Activated B cell treated with CpG ODN at 0.5 μM for 24 hours (primary cell): Measurements from ENCODE around the gene C6orf52. TPM values are rescaled to one million over a fixed set of nuclear protein-coding genes. Genes with fewer than 3 reads are reported as not detected.
A peak's percentile ranks its signal among the peaks of the same experiment; 100 is the strongest.

Experiments used
- ATAC-seq: fragments of 200-7000 bp; cut with Tn5 transposase; one replicate; pipeline ENCODE4 v1.10.0; 2021; ENCODE audit warnings: low read depth, mild to moderate bottlenecking, moderate library complexity
- CTCF ChIA-PET: fragments of 350-600 bp; sonication (Branson Sonifier 250); formaldehyde crosslinking; loops from one replicate; lab custom pipeline; 2021; ENCODE audit warnings: antibody characterized with exemption; lab: Charles Lee
- POLR2A ChIA-PET: fragments of 350-600 bp; sonication (Branson Sonifier 250); formaldehyde crosslinking; loops from one replicate; lab custom pipeline; 2021; ENCODE audit warnings: antibody characterized with exemption; lab: Charles Lee
- DNase-seq: peaks from one replicate; pipeline ENCODE4 v3.0.0; 2022
- H3K27ac Mint-ChIP-seq: one replicate; pipeline ENCODE4 v1.8.0; 2020; ENCODE audit warnings: mixed read lengths
- H3K27me3 Mint-ChIP-seq: one replicate; pipeline ENCODE4 v1.8.0; 2021; ENCODE audit warnings: mixed read lengths
- H3K36me3 Mint-ChIP-seq: one replicate; pipeline ENCODE4 v1.8.0; 2021; ENCODE audit warnings: low read depth, mixed read lengths
- H3K4me1 Mint-ChIP-seq: one replicate; pipeline ENCODE4 v1.8.0; 2021; ENCODE audit warnings: mixed read lengths
- H3K4me3 Mint-ChIP-seq: one replicate; pipeline ENCODE4 v1.8.0; 2020; ENCODE audit warnings: mild to moderate bottlenecking, mixed read lengths
- H3K9me3 Mint-ChIP-seq: one replicate; pipeline ENCODE4 v1.8.0; 2020; ENCODE audit warnings: mixed read lengths
- intact Hi-C: fragments of 100-400 bp; cut with micrococcal nuclease; formaldehyde crosslinking; loops from one replicate; pipeline ENCODE4 v1.15.1; 2024
- total RNA-seq: library from RNA; stranded (reverse); gene quantifications from 2 replicates; pipeline ENCODE4 v1.2.3, GENCODE V29; 2022
- TF ChIP-seq, protein P1 (sequence below): fragments of 200-600 bp; IDR thresholded peaks from one replicate; pipeline ENCODE4 v1.8.0; 2022; ENCODE audit warnings: antibody characterized with exemption, mild to moderate bottlenecking

C6orf52 gene
- total RNA-seq, 1 donor from 2014 or later: 1.0 TPM

DNA sequence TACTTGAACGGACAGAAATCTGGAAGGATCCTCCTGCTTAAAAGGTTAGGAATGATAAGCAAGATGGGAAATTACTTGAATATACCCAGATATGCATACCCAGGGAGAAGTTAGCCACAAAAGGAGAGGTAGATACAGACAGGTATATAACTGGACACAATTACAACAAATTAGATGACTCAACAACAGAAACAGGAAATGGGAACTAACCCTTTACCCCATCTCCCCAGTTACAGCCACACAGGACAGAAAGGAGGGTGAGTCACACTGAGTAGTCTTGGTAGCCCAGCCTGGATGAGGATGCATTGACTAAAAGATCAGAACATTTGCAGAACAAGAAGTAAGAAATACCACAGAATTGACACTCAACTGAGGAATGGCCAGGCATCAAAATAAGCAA is 61.2 kb downstream of the C6orf52 start:
- intact Hi-C loops: no loop called here
- Mint-ChIP-seq H3K4me1 (peaks cover 13% of the 10 kb centered on the region), H3K4me3 (no peak overlapping the region), H3K27me3 (no peaks in the 10 kb centered on the region), H3K36me3 (peaks cover 6% of the 10 kb centered on the region), H3K27ac (no peak overlapping the region), H3K9me3 (no peaks in the 10 kb centered on the region)
- no peak for DNase-seq
- ChIA-PET POLR2A (no interaction called here), CTCF (no interaction called here)
- ATAC-seq: peak; percentile 85
- TF ChIP-seq, protein P1, sequence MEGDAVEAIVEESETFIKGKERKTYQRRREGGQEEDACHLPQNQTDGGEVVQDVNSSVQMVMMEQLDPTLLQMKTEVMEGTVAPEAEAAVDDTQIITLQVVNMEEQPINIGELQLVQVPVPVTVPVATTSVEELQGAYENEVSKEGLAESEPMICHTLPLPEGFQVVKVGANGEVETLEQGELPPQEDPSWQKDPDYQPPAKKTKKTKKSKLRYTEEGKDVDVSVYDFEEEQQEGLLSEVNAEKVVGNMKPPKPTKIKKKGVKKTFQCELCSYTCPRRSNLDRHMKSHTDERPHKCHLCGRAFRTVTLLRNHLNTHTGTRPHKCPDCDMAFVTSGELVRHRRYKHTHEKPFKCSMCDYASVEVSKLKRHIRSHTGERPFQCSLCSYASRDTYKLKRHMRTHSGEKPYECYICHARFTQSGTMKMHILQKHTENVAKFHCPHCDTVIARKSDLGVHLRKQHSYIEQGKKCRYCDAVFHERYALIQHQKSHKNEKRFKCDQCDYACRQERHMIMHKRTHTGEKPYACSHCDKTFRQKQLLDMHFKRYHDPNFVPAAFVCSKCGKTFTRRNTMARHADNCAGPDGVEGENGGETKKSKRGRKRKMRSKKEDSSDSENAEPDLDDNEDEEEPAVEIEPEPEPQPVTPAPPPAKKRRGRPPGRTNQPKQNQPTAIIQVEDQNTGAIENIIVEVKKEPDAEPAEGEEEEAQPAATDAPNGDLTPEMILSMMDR: no peak

DNA sequence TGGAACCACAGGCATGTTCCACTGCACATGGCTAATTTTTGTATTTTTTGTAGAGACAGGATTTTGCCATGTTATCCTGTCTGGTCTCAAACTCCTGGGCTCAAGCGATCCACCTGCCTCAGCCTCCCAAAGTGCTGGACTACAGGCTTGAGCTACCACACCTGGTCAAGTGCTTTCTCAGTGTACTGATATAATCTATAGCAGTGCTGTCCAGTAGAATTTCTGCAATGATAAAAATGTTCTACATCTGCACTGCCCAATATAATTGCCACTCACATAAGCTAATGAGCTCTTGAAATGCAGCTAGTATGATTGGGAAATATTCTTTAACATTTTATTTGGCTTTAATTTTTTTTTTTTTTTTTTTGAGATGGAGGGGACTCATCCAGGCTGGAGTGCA is 64.2 kb downstream of the C6orf52 start:
- TF ChIP-seq, protein P1: no peak
- Mint-ChIP-seq H3K27ac (no peak overlapping the region), H3K27me3 (no peaks in the 10 kb centered on the region), H3K36me3 (peaks cover 31% of the 10 kb centered on the region), H3K4me3 (no peak overlapping the region), H3K4me1 (peaks cover 7% of the 10 kb centered on the region), H3K9me3 (no peaks in the 10 kb centered on the region)
- no peak for ATAC-seq
- CTCF ChIA-PET: no interaction called here
- POLR2A ChIA-PET: interaction anchor here (0.6 kb wide), 2 partner anchors 47 to 89 kb away, joined by 4 to 6 read pairs; no protein-coding TSS in a partner anchor
- intact Hi-C loops: no loop called here
- DNase-seq: no peak

DNA sequence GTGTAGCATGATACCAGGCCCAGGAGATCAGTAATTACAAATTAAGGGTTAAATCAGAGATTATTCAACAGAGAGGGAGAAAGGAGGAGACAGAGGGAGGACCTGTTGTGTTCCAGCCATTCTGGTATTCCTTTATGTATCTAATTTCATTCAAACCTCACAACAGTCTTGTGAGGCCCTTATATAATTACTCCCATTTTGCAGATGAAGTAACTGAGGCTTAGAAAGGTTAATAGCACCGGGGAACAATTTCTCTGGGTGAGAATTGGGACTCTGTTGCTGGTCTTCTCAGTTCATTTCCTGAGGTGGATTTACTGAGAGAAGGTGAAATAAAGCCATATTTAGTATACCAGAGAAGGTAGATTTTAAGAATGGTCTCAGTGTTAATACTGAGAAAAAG is 66.6 kb downstream of the C6orf52 start:
- H3K4me1 Mint-ChIP-seq: peaks cover under 1% of the 10 kb centered on the region
- H3K4me3 Mint-ChIP-seq: no peak overlapping the region
- CTCF ChIA-PET: no interaction called here
- no peaks in the 10 kb centered on the region for H3K9me3 Mint-ChIP-seq
- TF ChIP-seq, protein P1: no peak
- DNase-seq: no peak
- POLR2A ChIA-PET: no interaction called here
- no peak for ATAC-seq
- intact Hi-C loops: no loop called here
- no peak overlapping the region for H3K27ac Mint-ChIP-seq
- H3K36me3 Mint-ChIP-seq: peaks cover 52% of the 10 kb centered on the region
- no peaks in the 10 kb centered on the region for H3K27me3 Mint-ChIP-seq

DNA sequence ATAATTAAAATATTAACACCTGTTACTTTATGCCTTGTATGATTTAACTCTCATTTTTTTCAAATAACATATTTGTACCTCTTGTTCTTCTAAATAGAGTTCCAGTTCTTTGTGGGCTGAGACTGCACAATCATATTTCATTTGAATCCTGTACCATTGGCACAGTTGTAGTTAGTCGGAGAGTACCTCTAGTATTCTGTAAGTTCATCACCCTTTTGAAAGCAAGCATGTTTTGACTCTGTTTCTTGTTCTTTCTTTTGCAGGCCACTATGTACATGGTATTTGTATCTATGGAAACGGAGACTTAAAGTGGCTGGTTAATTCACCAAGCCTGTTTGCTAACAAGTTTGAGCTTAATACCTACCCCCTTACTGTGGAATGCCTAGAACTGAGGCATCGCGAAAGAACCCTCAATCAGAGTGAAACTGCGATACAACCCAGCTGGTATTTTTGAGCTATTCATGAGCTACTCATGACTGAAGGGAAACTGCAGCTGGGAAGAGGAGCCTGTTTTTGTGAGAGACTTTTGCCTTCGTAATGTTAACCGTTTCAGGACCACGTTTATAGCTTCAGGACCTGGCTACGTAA is 68.2 kb downstream of the C6orf52 start:
- ChIA-PET POLR2A (no interaction called here), CTCF (interaction anchor here (0.6 kb wide), 1 partner anchor 115 kb away, joined by 3 read pairs; no protein-coding TSS in a partner anchor)
- ATAC-seq: no peak
- Mint-ChIP-seq H3K27me3 (no peaks in the 10 kb centered on the region), H3K4me3 (no peak overlapping the region), H3K9me3 (peaks cover 1% of the 10 kb centered on the region), H3K4me1 (no peaks in the 10 kb centered on the region), H3K36me3 (peaks cover 63% of the 10 kb centered on the region), H3K27ac (no peak overlapping the region)
- no peak for DNase-seq
- intact Hi-C loops: no loop called here
- TF ChIP-seq, protein P1: no peak

DNA sequence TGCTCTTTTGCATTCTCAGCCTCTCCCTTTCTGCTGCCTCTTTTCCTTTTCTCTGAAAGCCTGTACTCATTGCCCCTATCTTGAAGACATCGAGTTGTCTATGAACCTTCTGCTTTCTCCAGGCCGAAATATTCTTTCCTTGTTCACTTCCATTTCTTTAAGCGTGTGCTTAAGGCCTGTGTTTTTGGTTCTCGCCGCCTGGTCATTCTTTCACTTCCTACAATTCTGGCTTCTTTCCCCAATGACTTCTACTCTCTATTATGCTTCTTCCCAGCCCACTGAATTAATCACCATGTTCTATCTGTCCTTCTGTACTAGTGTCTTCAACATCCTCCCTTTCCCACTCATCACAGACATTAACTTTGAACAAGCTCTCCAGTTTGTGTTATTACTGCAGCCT is 69.6 kb downstream of the C6orf52 start:
- no peak overlapping the region for H3K4me3 Mint-ChIP-seq
- peaks cover 3% of the 10 kb centered on the region for H3K9me3 Mint-ChIP-seq
- ATAC-seq (no peak), DNase-seq (no peak)
- no peaks in the 10 kb centered on the region for H3K27me3 Mint-ChIP-seq
- ChIA-PET CTCF (interaction anchor here (0.5 to 1.0 kb wide), 2 partner anchors 114 to 178 kb away, joined by 3 to 4 read pairs; no protein-coding TSS in a partner anchor), POLR2A (no interaction called here)
- peaks cover 71% of the 10 kb centered on the region for H3K36me3 Mint-ChIP-seq
- intact Hi-C loops: no loop called here
- TF ChIP-seq, protein P1: no peak
- no peak overlapping the region for H3K27ac Mint-ChIP-seq
- no peaks in the 10 kb centered on the region for H3K4me1 Mint-ChIP-seq
